ENCODE results near the gene ASXL2.
"Not testable (repeated sequence)": the region's sequence is repeated elsewhere in the genome, so short reads cannot be mapped to it uniquely, and the experiment has no call there.

The ASXL2 gene

DNA sequence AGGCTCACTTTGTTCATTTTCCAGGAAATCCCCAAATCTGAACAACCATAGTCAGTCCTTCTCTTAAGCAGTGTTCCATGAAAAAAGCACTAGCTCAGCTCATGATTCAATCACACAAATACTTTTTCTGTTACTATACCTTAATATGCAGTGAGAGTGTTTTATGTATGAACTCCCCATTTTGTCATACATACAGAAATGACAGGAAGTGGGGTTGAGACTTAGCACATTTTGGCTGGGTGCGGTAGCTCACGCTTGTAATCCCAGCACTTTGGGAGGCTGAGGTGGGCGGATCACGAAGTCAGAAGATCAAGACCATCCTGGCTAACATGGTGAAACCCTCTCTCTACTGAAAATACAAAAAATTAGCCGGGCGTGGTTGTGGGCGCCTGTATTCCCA is 149.7 kb downstream of the ASXL2 start:
- DNase-seq = no peak

- no peak for DNase-seq
Observed at GRCh38 chr2:25726522-25726921, 151.8 kb downstream of the ASXL2 start.

DNA sequence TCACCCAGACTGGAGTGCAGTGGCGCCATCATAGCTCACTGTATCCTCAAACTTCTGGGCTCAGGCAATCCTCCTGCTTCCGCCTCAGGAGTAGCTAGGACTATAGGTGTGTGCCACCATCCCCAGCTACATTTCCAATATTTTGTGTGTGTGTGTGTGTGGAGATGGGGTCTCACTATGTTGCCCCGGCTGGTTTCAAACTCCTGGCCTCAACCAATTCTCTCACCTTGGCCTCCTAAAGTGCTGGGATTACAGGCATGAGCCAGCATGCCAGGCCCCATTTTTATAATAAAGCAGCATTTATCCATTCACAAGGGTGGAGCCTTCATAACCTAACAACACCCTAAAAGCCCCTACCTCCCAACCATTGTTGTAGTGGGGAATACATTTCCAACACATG is 152.4 kb downstream of the ASXL2 start:
- no peak for DNase-seq

DNA sequence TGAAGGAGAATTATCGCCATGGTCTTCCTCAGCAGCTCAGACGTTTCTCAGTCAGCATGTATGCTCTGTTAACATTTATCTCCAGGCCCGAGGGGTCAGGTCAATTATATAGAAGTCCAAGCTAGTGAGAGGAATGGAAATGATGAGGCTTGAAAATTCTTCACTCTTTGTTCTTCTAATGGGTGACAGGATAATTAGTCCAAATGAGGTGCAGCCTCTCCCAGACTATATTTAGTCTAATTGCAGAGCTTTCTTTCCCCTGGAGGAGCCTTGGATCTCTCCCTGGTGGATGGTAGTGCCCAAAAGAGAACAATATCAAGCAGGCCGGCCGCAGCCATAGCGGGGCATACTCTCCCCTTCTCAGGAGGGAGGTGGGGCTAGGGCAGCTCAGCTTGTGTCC is 153.5 kb downstream of the ASXL2 start:
- DNase-seq = no peak

GRCh38 chr2:25722224-25722623 is 156.1 kb downstream of the ASXL2 start:
- DNase-seq = no peak

DNA sequence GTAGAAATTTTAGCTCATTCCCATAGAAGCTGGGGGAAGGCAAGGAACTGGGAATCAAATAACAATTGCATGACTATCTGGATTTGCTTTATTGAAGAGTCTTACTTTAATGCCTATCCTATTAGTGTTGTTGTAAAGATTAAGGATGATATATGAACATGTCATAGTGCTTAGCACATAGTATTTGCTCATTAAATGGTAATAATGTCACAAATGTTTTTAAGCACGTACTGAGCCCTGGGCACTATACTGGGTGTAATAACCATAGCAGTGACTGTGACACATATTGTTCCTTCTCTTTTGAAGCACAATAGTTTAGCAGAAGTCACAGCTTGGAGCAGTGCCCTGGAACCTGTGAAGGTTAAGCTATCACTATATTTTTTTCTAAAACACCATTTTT is 157.7 kb downstream of the ASXL2 start:
- no peak for DNase-seq

DNA sequence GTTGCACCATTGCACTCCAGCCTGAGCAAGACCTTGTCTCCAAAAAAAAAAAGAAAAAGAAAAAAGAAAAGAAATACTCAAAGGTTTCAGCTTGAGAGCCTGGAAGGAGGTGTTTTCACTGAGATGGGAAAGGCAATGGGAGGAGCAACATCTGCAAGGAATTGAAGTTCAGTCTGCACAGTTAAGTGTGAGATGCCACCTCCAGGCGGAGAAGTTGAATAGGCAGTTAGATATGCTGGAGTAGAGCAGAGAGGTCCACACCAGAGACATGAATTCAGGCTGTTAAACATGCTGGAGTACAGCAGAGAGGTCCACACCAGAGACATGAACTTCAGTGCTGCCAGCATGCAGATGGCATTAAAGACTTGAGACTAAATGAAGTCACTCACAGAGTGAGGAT is 163.5 kb downstream of the ASXL2 start:
- DNase-seq = peak; percentile 2

- DNase-seq = no peak
Observed at GRCh38 chr2:25712455-25712854, 165.8 kb downstream of the ASXL2 start.

DNA sequence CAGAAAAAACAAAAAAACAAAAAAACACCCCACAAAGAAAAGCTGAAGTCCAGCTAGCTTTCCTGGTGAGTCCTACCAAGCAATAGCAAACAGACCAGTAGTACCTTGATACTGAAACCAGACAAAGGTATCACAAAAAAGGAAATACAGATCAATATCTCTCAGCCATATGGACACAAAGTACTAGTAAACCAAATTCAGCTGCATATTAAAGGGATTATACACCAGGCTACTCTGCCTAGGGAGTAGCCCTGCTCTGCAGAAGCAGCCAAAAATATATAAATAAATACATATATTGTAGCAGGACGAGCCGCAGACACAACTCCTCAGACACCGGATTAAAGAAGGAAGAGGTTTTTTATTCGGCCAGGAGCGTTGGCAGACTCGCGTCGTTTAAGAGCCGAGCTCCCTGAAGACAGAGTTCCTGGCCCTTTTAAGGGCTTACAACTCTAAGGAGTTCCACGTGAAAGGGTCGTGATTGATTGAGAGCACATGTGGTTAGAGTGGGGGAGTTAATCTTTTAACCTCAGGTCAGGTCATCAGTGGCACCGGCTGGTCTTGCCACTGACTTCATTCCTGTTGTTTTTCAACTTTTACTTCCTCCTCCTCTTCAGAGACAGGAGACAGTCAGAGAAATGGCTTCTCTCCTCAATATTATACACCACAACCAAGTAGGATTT is 166.5 kb downstream of the ASXL2 start:
- no peak for DNase-seq

DNA sequence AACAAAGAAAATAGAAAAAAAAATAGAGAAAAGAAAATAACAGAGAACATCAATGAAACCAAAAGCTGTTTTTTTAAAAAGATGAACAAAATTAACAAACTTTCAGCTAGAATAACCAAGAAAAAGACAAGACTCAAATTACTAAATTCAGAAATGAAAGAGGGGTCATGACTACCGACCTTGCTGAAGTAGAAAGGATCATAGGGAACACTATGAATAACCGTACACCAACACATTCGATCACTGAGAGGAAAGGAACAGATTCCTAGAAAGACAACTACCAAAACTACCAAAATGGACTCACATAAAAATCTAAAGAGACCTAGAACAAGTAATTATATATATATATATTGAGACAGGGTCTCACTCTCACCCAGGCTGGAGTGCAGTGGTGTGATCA is 167.5 kb downstream of the ASXL2 start:
- no peak for DNase-seq

DNA sequence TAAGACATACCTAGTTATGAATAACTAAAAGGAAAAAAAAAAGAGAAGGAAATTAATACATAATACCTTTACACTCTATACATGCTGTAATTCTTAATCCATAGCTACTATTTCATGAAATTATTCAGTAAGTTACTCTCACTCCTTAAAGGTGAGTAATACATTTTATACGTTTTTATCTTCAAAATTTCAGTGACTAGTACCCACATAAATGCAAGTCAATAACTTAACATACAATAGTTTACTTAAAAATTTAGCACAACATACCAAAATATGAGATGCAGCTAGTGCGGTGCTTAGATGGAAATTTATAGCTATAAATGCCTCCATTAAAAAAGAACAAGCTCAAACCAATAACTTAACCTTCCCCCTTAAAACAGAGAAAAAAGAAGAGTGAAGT is 168.9 kb downstream of the ASXL2 start:
- DNase-seq = no peak

DNA sequence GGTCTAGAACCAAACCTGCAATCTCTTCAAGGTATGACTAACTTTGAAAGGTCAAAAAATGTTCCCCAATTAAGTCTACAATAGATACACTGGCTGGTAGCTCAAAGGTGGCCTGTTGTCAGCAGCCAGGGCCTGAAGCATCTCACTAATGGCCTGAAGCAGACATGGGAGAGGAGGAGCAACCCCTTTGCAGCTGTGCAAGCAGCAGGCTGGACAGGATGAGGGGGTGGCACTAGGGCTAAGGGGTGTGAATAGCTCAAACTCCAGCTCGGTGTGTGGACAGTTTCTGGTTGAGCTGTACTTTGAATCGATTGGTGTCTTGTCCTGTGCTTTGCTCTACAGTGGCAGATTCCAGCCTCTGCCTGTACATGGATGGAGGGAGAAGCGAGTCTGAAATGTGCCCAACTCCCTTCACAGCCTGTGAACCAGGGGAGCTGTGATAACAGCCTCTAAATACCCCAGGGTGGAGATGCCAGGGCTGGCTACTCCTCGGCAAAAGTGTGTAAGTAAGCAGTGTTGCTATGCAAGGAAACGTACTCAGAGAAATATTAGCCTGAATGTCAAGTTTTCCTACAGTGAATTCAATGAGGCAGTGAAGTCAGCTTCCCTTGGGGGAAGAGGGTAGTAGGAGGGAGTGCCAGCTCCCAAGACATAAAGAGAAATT is 170.2 kb downstream of the ASXL2 start:
- DNase-seq = no peak

DNA sequence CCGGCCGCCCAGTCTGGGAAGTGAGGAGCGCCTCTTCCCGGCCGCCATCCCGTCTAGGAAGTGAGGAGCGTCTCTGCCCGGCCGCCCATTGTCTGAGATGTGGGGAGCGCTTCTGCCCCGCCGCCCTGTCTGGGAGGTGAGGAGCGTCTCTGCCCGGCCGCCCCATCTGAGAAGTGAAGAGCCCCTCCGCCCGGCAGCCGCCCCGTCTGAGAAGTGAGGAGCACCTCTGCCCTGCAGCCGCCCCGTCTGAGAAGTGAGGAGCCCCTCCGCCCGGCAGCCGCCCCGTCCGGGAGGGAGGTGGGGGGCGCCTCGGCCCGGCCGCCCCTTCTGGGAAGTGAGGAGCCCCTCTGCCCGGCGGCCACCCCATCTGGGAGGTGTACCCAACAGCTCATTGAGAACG is 172.7 kb downstream of the ASXL2 start:
- not testable (repeated sequence) for DNase-seq

GRCh38 chr2:25701801-25702200 is 176.5 kb downstream of the ASXL2 start:
- DNase-seq = no peak

DNA sequence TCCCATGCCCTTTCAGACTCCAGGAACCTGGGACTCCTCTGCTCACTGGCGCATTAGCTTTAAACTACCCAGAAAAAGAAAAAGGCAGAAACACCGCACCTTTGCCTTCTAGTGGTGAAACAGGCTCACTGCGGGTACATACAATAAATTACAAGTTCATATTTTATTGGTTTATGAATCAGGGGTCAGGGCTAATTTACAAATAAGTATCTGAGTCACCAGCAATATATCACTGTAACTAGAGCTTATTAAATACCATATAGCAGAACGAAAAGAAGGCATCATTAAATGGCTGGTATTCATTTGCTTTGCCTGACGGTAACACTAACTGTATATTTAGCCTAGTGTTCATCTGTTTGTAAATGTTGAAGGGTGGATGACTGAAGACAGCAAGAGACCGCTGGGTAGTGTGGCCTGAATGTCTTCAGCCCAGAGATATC is 178.0 kb downstream of the ASXL2 start:
- DNase-seq = peak; percentile 52

GRCh38 chr2:25699216-25699615 is 179.1 kb downstream of the ASXL2 start:
- DNase-seq = peak; percentile 8

DNA sequence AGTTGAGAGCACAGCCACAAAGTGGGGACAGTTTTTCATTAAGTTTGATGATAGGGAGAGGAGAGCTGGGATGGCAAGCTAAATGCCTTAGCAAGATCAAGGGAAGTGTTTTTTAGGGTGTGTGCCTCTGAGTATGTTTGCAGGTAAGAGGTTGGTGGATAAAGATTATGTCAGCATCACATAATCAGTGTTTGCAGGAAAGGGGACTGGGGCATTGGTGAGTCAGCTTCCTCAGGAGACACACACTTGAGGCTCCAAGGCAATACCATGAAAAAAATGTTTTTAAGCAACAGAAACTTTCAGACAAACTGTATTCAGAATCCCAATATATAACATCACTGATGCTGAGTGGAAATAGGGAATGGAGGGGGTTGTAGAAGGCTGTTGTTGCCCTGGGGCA is 179.5 kb downstream of the ASXL2 start:
- no peak for DNase-seq

GRCh38 chr2:25697559-25698341 is 180.5 kb downstream of the ASXL2 start:
- no peak for DNase-seq

DNA sequence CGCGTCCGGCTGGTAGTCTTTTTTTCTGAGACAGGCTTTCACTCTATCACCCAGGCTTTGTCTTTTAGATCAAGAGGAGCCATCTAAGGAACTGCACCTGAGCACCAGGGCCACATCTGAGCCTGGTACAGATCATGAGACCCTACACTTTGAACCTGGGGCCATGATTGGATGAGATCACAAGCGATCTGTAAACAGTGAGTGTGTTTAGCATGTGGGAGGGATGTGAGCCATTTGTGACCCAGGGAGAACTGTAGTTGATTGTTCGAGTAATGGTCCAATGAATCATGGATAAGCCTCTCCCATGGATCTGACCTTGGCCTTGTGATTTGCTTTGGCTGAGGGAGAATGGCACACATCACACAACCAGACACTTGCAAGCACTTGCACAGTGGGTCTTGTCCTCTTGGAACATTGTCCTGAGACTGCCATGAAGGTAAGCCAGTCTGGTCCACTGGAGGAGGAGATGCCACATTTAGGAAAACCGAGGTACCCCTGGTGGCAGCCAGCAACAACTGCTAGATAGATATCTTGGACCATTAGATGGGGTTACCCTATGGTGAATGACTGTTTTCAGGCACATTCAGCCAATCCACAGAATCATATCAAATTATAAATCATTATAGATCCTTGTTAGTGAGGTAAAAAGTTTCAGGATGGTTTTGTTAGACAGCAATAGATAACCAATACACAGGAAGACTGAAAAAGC is 185.4 kb downstream of the ASXL2 start:
- DNase-seq = no peak

DNA sequence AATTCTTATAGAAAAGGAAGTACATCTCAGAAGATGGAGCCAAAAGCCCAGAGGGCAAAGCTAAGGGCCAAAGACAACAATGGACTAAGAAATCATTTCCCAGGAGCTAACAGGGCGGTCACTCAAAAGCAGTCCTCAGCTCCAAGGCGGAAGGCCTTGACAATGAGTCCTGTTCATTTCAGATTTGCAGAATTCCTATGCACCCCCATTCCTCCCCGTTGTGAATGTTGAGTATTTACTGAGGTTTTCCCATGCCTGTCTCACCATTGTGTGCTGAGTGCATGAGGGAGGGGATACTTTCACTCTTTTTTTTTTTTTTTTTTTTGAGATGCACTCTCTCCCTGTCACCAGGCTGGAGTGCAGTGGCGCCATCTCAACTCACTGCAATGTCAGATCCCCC is 186.1 kb downstream of the ASXL2 start:
- DNase-seq = no peak

DNA sequence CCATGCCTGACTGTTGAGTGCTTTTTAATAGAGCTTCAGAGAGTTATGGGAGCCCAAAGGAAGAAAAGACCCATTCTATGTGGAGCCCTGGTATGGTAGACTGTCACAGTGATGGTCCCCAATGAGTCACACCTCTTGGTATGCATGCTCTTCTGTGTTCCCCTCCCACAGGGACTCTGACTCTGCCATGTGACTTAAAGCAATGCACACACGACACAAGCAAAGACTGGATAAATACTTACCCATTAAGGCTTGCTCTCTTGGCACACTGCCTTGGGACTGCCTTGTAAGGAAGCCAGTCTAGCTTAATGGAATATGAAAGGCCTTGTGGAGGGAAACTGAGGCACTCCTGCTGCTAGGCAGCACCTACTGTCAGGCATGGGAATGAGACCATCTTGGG is 188.2 kb downstream of the ASXL2 start:
- no peak for DNase-seq

DNA sequence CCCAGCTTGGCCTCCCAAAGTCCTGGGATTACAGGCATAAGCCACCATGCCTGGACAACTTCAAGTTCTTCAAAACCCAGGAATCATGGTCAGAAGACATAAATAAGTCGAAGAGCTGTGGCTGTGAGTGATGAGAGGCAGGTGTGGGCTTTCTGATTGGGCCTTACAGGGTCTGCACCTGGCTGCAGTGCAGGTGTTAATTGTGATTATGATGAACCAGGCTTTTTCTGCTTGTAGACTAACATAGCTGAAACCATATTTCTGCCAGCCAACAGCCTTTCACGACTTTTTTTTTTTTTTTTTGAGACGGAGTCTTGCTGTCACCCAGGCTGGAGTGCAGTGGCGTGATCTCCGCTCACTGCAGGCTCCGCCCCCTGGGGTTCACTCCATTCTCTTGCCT is 190.1 kb downstream of the ASXL2 start:
- DNase-seq = no peak

GRCh38 chr2:25685741-25686140 is 192.5 kb downstream of the ASXL2 start:
- no peak for DNase-seq

Data from NCI-H446 treated with DMSO at 0.1 percent for 48 hours (cell line).